IMR-90 (cell line): ENCODE measurements around the gene SSH2. TPM values are rescaled to one million over a fixed set of nuclear protein-coding genes. Genes with fewer than 3 reads are reported as not detected.

Experiments
- ATAC-seq: fragments of 200-7000 bp; cut with Tn5 transposase; 2 replicates; pipeline ENCODE4 v1.9.1; 2020; ENCODE audit warnings: low read depth, mild to moderate bottlenecking, moderate library complexity
- BruUV-seq: library from RNA; stranded (reverse); fragments of 400-500 nt; replicated peaks from 2 replicates; lab custom pipeline; 2021; lab: Mats Ljungman, UMichigan
- CTCF ChIA-PET: fragments of 300-600 bp; formaldehyde crosslinking; extraction: SDS; loops from one replicate; lab custom pipeline; 2021; ENCODE audit warnings: antibody characterized with exemption; lab: Yijun Ruan, JAX
- POLR2A ChIA-PET: fragments of 300-600 bp; sonication (Branson Sonifier 250); formaldehyde crosslinking; loops from one replicate; lab custom pipeline; 2022; ENCODE audit warnings: antibody characterized with exemption; ENCODE audit not compliant: unreplicated experiment; lab: Charles Lee
- DNase-seq: peaks from one replicate; pipeline ENCODE4 v3.0.0; 2013
- H2AFZ ChIP-seq: replicated peaks from 2 replicates; pipeline ENCODE3; 2013; ENCODE audit warnings: low read length, mild to moderate bottlenecking; ENCODE audit not compliant: poor library complexity
- H2AK5ac ChIP-seq: 2 replicates; pipeline ENCODE4 v1.6.1; 2013; ENCODE audit warnings: low read depth, low read length, inconsistent platforms
- H2AK9ac ChIP-seq: replicated peaks from 2 replicates; pipeline ENCODE3; 2013; ENCODE audit warnings: mild to moderate bottlenecking, low read depth, low read length, moderate library complexity; ENCODE audit not compliant: poor library complexity
- H2BK120ac ChIP-seq: 2 replicates; pipeline ENCODE4 v1.6.1; 2013; ENCODE audit warnings: low read depth, low read length, inconsistent platforms
- H2BK15ac ChIP-seq: 3 replicates; pipeline ENCODE4 v1.6.1; 2013; ENCODE audit warnings: low read depth, low read length, inconsistent platforms
- H2BK20ac ChIP-seq: 2 replicates; pipeline ENCODE4 v1.6.1; 2013; ENCODE audit warnings: low read depth, mild to moderate bottlenecking, inconsistent platforms, low read length, moderate library complexity
- H2BK5ac ChIP-seq: 2 replicates; pipeline ENCODE4 v1.6.1; 2013; ENCODE audit warnings: mild to moderate bottlenecking, low read depth, low read length, inconsistent platforms; ENCODE audit not compliant: poor library complexity, severe bottlenecking
- H3K14ac ChIP-seq: replicated peaks from 2 replicates; pipeline ENCODE4 v1.6.1; 2013; ENCODE audit warnings: low read depth, low read length, inconsistent platforms
- H3K18ac ChIP-seq: 2 replicates; pipeline ENCODE4 v1.6.1; 2013; ENCODE audit warnings: low read depth, low read length, control low read depth
- H3K23ac ChIP-seq: 2 replicates; pipeline ENCODE4 v1.6.1; 2013; ENCODE audit warnings: low read depth, low read length, inconsistent platforms
- H3K27ac ChIP-seq: 2 replicates; pipeline ENCODE4 v1.5.1; 2013; ENCODE audit warnings: mild to moderate bottlenecking, control low read depth, low read length; ENCODE audit not compliant: insufficient read depth
- H3K27me3 ChIP-seq: 2 replicates; pipeline ENCODE4 v1.6.1; 2013; ENCODE audit warnings: low read length; ENCODE audit not compliant: control insufficient read depth, insufficient read depth
- H3K36me3 ChIP-seq: 2 replicates; pipeline ENCODE4 v1.6.1; 2013; ENCODE audit warnings: low read length, mixed read lengths; ENCODE audit not compliant: control insufficient read depth, insufficient read depth
- H3K4ac ChIP-seq: 2 replicates; pipeline ENCODE4 v1.6.1; 2013; ENCODE audit warnings: low read depth, low read length, inconsistent platforms
- H3K4me1 ChIP-seq: 2 replicates; pipeline ENCODE4 v1.6.1; 2013; ENCODE audit warnings: low read length, mixed read lengths; ENCODE audit not compliant: control insufficient read depth, insufficient read depth
- H3K4me2 ChIP-seq: 2 replicates; pipeline ENCODE4 v1.6.1; 2013; ENCODE audit warnings: low read depth, mild to moderate bottlenecking, control low read depth, low read length, moderate library complexity
- H3K4me3 ChIP-seq: 2 replicates; pipeline ENCODE4 v1.5.1; 2013; ENCODE audit warnings: low read depth, mild to moderate bottlenecking, control low read depth, low read length, moderate library complexity; ENCODE audit not compliant: insufficient read depth
- H3K56ac ChIP-seq: 2 replicates; pipeline ENCODE4 v1.6.1; 2013; ENCODE audit warnings: low read length, inconsistent platforms; ENCODE audit not compliant: insufficient read depth; ENCODE audit errors: extremely low read depth
- H3K79me1 ChIP-seq, 2 experiments: 2 replicates each; pipeline ENCODE4 v1.6.1; 2013; ENCODE audit warnings: low read length in 2 of 2, inconsistent platforms in 1 of 2, low read depth in 1 of 2
- H3K9ac ChIP-seq: 2 replicates; pipeline ENCODE4 v1.6.1; 2013; ENCODE audit warnings: low read depth, low read length, control low read depth
- H3K9me1 ChIP-seq: 2 replicates; pipeline ENCODE4 v1.6.1; 2013; ENCODE audit warnings: low read length, inconsistent platforms; ENCODE audit not compliant: insufficient read depth
- H3K9me3 ChIP-seq: 2 replicates; pipeline ENCODE4 v1.6.1; 2013; ENCODE audit warnings: low read length; ENCODE audit not compliant: control insufficient read depth, insufficient read depth
- H4K20me1 ChIP-seq: 2 replicates; pipeline ENCODE4 v1.6.1; 2013; ENCODE audit warnings: low read length, inconsistent platforms; ENCODE audit not compliant: insufficient read depth
- H4K5ac ChIP-seq: 2 replicates; pipeline ENCODE4 v1.6.1; 2013; ENCODE audit warnings: mild to moderate bottlenecking, low read depth, low read length, control low read depth
- H4K8ac ChIP-seq, 2 experiments: 2 replicates each; pipeline ENCODE4 v1.6.1; 2013; ENCODE audit warnings: low read depth in 2 of 2, low read length in 2 of 2, control low read depth in 1 of 2, inconsistent platforms in 1 of 2
- H4K91ac ChIP-seq: 2 replicates; pipeline ENCODE4 v1.6.1; 2013; ENCODE audit warnings: low read depth, low read length, inconsistent platforms; ENCODE audit not compliant: insufficient read depth
- FOS ChIP-seq: fragments of 150-350 bp; IDR thresholded peaks from 2 replicates; pipeline ENCODE4 v1.6.1; 2016; ENCODE audit warnings: low read depth, low read length
- MAFK ChIP-seq: IDR thresholded peaks from 2 replicates; pipeline ENCODE4 v1.6.1; 2012; ENCODE audit warnings: low read depth, low read length, improper control_type of control experiment
- MXI1 ChIP-seq: IDR thresholded peaks from 2 replicates; pipeline ENCODE4 v1.6.1; 2012; ENCODE audit warnings: low read depth, mild to moderate bottlenecking, low read length, moderate library complexity, borderline replicate concordance
- NFE2L2 ChIP-seq: fragments of 150-350 bp; IDR thresholded peaks from 2 replicates; pipeline ENCODE4 v1.6.1; 2016; ENCODE audit warnings: low read depth, mild to moderate bottlenecking, low read length
- POLR2A ChIP-seq: IDR thresholded peaks from 2 replicates; pipeline ENCODE4 v1.6.1; 2012; ENCODE audit warnings: mild to moderate bottlenecking, low read depth, low read length
- RAD21 ChIP-seq: IDR thresholded peaks from 2 replicates; pipeline ENCODE4 v1.6.1; 2012; ENCODE audit warnings: low read length, improper control_type of control experiment
- SMC3 ChIP-seq: fragments of 150-350 bp; IDR thresholded peaks from 2 replicates; pipeline ENCODE4 v1.6.1; 2016; ENCODE audit warnings: low read depth, mild to moderate bottlenecking, antibody characterized with exemption, low read length, moderate library complexity
- WGBS, 2 experiments: methylation state at CpG; one replicate each; pipeline versions ENCODE4 v1.1.5 to v1.1.7; 2013; ENCODE audit warnings: missing lambda C conversion rate in 2 of 2; ENCODE audit not compliant: insufficient read length in 1 of 2; ENCODE audit errors: extremely low coverage in 2 of 2; 5-methylcytosine and 5-hydroxymethylcytosine counted together
- dilution Hi-C: fragments of 300-500 bp; cut with HindIII; formaldehyde crosslinking; loops from one replicate; pipeline ENCODE4 v1.14.3; 2018; ENCODE audit warnings: low sequenced_read_pairs; ENCODE audit not compliant: unreplicated experiment
- in situ Hi-C: fragments of 300-500 bp; cut with MboI; formaldehyde crosslinking; loops from 3 replicates; pipeline ENCODE4 v1.14.3; 2019; ENCODE audit warnings: low sequenced_read_pairs, inconsistent platforms, mixed read lengths
- intact Hi-C: fragments of 100-400 bp; cut with micrococcal nuclease; formaldehyde crosslinking; loops from 2 replicates; pipeline ENCODE4 v1.10.0; 2022
- polyA plus RNA-seq, 3 experiments: library from polyadenylated mRNA; depleted of rRNA; stranded (reverse); fragments of >200 nt; gene quantifications; 2 replicates each; pipeline ENCODE4 v1.2.3, GENCODE V29; 2012; ENCODE audit warnings: low replicate concordance in 1 of 3
- total RNA-seq: library from RNA; depleted of rRNA; stranded (reverse); fragments of >200 nt; gene quantifications from 2 replicates; pipeline ENCODE4 v1.2.3, GENCODE V29; 2012
- TF ChIP-seq, protein P1 (sequence below): fragments of 150-350 bp; IDR thresholded peaks from 2 replicates; pipeline ENCODE4 v1.6.1; 2017; ENCODE audit warnings: mild to moderate bottlenecking, antibody characterized with exemption, low read length, low read depth

The SSH2 gene
- total and polyA plus RNA-seq, 2 of the 4 experiments (the other 2 are of a cell fraction) = 9.3 TPM

DNA sequence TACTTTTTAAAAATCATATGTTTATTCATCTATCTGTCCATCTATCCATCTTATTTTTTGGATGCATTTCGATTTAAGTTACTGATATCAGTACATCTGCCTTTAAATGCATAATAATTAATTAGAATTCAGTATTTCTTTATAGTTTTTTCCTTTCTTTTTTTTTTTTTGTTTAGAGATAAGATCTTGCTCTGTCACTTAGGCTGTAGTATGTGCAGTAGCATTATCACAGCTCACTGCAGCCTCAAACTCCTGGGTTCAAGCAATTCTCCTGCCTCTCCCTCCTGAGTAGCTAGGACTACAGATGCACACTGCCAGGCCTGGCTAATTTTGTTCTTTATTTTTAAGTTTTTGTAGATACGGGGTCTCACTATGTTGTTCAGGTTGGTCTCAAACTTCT, 133.4 kb downstream of the SSH2 start:
- no peaks in the 10 kb centered on the region for H3K27me3 ChIP-seq
- dilution Hi-C loops = no loop called here
- H3K4ac ChIP-seq = no peak overlapping the region

More for the DNA sequence above, 133.4 kb downstream of the SSH2 start:
- Histone ChIP-seq H3K14ac (no peak overlapping the region), H2BK5ac (no peak overlapping the region), H2BK20ac (no peak overlapping the region), H3K79me1 (peaks cover 3 to 10% of the 10 kb centered on the region in 2 experiments; a peak in 2 of 4 replicates), H2BK15ac (no peak overlapping the region), H2AFZ (no peak overlapping the region), H3K9me3 (no peaks in the 10 kb centered on the region), H2BK120ac (no peak overlapping the region), H3K4me1 (no peaks in the 10 kb centered on the region), H3K4me2 (no peak overlapping the region), H3K27ac (no peak overlapping the region), H4K8ac (no peak overlapping the region), H4K20me1 (no peaks in the 10 kb centered on the region), H3K4me3 (no peak overlapping the region), H3K36me3 (no peaks in the 10 kb centered on the region), H3K9me1 (no peaks in the 10 kb centered on the region), H3K23ac (no peak overlapping the region), H4K5ac (no peak overlapping the region), H2AK9ac (no peak overlapping the region), H4K91ac (no peak overlapping the region), H2AK5ac (no peak overlapping the region), H3K56ac (no peak overlapping the region), H3K9ac (no peak overlapping the region), H3K18ac (no peak overlapping the region)
- POLR2A ChIA-PET = no interaction called here
- no peak for DNase-seq
- intact Hi-C loops = no loop called here
- ATAC-seq = no peak
- CTCF ChIA-PET = no interaction called here
- no TSS peak for BruUV-seq
- no peak for TF ChIP-seq FOS
- TF ChIP-seq MXI1 = no peak
- no peak for TF ChIP-seq SMC3
- TF ChIP-seq MAFK = no peak
- TF ChIP-seq POLR2A = no peak
- TF ChIP-seq, protein P1, sequence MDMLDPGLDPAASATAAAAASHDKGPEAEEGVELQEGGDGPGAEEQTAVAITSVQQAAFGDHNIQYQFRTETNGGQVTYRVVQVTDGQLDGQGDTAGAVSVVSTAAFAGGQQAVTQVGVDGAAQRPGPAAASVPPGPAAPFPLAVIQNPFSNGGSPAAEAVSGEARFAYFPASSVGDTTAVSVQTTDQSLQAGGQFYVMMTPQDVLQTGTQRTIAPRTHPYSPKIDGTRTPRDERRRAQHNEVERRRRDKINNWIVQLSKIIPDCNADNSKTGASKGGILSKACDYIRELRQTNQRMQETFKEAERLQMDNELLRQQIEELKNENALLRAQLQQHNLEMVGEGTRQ = no peak
- TF ChIP-seq RAD21 = no peak
- TF ChIP-seq NFE2L2 = no peak
- in situ Hi-C loops = no loop called here
- no CpG with 5 or more reads among the region's 2 CpGs for WGBS, 2 experiments
